Ecto neural progenitor cell (in vitro differentiated cells): ENCODE data around the gene MYO16.

Experiments used
- DNase-seq: peaks from one replicate; pipeline ENCODE4 v3.0.0-alpha.2; 2018; ENCODE audit warnings: low spot score

MYO16 gene

GRCh38 chr13:108663710-108664109, 34.3 kb downstream of the MYO16 start:
- no peak for DNase-seq

- DNase-seq: no peak
Measured at GRCh38 chr13:108667205-108667604, 37.8 kb downstream of the MYO16 start.

- DNase-seq: no peak
Measured at GRCh38 chr13:108669381-108669780, 40.0 kb downstream of the MYO16 start.

GRCh38 chr13:108674346-108674745, 44.9 kb downstream of the MYO16 start:
- DNase-seq: no peak

DNA sequence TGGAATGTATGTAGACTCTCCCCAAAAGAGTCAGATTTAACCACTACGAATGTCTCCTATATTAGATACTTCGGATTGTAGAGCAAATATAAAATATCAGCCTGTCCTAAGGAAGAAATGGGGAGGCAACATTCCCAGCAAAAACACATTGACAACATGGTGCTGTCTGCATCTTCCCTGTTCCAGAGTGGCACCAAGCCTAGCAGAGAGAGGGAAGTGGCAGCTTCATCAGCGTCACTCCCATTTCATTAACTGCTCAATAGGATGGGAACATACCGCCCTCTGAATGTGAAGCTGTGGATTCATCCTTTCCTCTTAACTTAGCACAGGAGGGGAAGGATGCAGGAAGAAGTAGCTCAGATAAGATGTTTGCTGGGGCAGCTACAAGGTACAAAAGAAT, 45.4 kb downstream of the MYO16 start:
- no peak for DNase-seq

DNA sequence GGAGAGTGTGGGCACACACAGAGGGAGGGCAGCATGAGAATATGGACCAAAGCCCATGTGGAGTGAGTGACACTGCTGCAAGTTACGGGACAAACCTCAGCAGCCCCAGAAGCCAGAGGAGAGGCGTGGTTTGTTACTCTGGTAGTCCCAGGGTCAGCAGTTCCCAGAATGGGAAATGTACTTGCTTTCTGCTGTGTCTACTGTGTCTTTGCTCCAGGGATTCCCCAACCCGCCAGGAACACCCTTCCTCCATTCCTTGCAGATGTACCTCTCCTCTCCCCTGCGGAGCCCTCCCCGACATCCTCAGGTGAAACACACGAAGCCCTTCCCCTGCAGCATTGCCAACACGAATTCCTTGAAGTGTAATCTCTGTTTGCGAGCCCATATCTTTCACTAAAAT, 47.2 kb downstream of the MYO16 start:
- no peak for DNase-seq

- DNase-seq: no peak
Measured at GRCh38 chr13:108677806-108678205, 48.4 kb downstream of the MYO16 start.

DNA sequence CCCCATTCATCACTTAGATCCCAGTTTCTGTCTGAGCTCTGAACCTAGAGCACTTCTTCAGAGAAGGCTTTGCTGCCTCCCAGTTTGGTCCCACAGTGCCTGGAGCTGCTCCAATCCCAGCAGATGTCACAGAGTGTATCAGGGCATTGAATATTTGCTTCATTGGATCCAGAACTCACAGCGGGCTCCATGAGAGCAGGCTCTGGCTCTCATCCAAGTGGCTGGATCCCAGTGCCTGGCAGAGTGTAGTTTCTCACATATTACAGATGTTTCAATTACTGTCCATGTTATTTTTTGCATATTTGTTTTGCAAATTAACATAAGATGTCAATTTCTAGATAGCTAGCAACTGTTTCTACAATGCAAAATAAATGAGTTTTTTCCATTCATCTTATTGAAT, 50.6 kb downstream of the MYO16 start:
- DNase-seq: no peak

- DNase-seq: no peak
Measured at GRCh38 chr13:108681986-108682575, 52.7 kb downstream of the MYO16 start.

- DNase-seq: no peak
Measured at GRCh38 chr13:108682714-108683113, 53.3 kb downstream of the MYO16 start.

- DNase-seq: no peak
Measured at GRCh38 chr13:108686027-108686426, 56.6 kb downstream of the MYO16 start.

DNA sequence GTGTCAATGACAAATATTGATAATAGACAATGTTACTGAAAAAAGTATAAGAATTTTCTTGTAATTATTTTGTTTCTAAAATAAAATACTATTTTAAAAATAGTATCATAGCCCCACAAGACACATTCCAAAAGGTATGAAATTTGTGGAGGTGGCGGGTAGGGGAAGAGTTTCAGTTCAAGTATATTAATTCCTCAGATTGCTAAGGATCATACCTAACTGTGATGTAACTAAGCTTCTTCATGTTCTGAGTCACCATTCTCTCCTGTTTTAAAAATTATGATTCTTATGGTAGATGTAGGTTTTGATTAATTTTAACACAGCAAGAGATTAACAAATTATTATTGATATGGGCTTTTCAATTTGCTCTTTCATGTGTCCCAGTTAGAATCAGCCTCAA, 61.3 kb downstream of the MYO16 start:
- DNase-seq: no peak

DNA sequence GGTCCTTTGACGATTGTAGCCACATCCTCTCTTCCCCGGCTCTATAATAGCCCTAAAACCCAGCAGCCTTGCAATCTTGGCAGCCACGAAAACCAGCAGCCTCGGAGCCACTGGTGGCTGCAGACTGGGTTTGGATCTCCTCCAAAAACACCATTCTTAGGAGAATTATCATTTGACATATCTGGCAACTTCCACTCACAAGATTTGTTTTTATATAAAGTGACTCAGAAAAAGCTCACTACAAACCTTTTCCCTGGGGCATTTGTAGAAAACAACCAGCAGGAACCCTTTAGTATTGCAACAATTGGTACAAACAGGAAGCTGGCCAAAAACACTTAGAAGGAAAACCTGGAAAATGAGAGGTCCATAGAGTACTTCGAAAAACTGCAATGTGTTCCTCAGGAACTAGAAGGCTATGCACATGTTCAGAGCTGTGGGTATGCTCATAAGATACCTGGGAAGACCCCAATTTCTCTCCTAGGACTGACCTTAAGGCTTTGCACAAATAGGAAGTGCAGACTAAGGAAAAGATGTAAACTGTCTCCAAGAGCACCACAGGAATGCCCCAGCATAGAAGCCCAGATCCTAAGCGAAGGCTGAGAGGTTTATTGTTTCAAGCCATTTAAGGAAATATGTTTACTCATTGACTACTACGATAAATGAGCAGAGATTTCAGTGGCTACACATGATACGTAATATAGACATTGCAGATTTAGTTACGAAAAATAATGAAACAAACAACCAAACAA, 71.2 kb downstream of the MYO16 start:
- DNase-seq: no peak

- DNase-seq: no peak
Measured at GRCh38 chr13:108702171-108702570, 72.8 kb downstream of the MYO16 start.

DNA sequence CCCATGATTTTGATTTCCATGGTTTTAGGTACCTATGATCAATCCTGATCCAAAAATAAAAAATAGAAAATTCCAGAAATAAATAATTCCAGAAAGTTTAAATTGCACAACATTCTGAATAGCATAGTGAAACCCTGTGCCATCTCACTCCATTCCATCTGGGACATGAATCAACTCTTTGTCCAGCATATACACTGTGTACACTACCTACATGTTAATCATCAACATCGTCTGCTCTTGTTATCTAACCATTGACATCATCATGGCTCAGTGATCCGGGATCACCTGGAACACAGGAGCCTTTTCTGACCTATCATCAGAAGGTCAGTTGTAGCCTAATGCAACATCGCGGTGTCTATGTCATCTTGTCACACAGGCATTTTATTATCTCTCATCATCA, 75.6 kb downstream of the MYO16 start:
- no peak for DNase-seq

DNA sequence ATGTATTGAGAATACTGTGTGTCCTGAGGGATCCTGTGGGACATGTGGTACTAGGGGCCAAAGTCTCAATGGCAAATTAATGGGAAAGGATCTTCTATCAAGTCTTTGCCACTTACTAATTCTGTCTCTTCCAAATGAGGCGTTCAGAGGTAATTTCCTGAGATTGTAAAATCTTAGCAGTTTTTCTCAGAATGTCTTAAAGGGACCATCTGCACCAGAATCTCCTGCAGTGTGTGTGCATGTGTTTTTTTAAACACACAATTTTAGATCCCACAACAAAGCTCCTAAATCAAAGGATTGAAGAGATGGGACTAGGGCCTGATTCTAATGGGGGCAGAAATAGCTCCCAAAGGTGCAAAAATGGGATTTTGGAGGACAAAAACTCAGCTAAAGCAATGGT, 78.2 kb downstream of the MYO16 start:
- no peak for DNase-seq

DNA sequence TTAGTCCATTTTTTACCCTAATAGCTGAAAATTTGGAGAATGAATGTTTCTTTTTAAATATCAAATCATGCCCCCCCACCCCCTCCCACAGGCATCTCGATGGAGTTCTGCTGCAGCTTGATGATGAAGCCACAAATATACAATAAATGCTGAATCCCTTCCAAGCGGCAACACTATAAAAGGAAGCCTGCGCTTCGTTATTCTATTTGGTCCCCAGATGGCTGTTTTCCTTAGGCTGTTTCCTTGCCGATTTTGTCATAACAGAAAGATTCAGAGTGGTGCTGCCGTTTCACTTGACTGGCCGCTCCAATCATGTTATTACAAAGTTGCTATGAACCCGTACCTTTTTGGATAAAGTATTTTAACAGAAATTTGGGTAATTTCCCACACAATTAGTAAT, 79.5 kb downstream of the MYO16 start:
- no peak for DNase-seq

- no peak for DNase-seq
Measured at GRCh38 chr13:108711386-108711785, 82.0 kb downstream of the MYO16 start.

GRCh38 chr13:108725471-108725870, 96.1 kb downstream of the MYO16 start:
- no peak for DNase-seq

GRCh38 chr13:108728370-108728769, 99.0 kb downstream of the MYO16 start:
- peak; percentile 51 for DNase-seq

- DNase-seq: no peak
Measured at GRCh38 chr13:108733022-108733560, 103.7 kb downstream of the MYO16 start.

DNA sequence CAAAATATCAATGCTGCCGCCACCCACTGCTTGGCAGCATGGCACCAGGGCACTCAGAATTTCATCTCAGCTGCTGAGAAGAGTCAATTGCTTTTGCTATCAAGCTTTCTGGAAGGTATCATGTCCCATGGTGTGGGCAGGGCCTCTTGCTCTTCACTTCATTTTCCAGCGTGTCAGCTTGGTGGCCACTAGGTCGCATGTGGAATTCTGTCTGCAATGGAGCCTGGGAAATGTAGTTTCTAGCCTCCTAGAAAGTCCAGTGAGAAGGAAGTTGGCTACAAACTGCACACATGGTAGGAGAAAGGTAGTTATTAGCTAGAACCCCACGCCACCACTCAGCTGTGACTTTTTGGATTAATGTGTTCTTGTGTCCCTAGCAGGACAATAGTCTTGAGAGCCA, 105.3 kb downstream of the MYO16 start:
- DNase-seq: no peak

GRCh38 chr13:108741930-108742329, 112.5 kb downstream of the MYO16 start:
- DNase-seq: no peak
